HCT116 (cell line): ENCODE results near the gene VWF. TPM values are rescaled to one million over a fixed set of nuclear protein-coding genes. Genes with fewer than 3 reads are reported as not detected.
"Not testable (repeated sequence)": the region's sequence is repeated elsewhere in the genome, so short reads cannot be mapped to it uniquely, and the experiment has no call there.

Experiments
- ATAC-seq: fragments of 200-7000 bp; cut with Tn5 transposase; 2 replicates; pipeline ENCODE4 v1.9.1; 2020; ENCODE audit warnings: mild to moderate bottlenecking, moderate library complexity
- BruUV-seq: library from RNA; stranded (reverse); fragments of 400-500 nt; replicated peaks from 2 replicates; lab custom pipeline; 2021; lab: Mats Ljungman, UMichigan
- CTCF ChIA-PET: fragments of 300-600 bp; sonication (Branson Sonifier 250); formaldehyde crosslinking; loops from one replicate; lab custom pipeline; 2021; ENCODE audit warnings: antibody characterized with exemption; lab: Charles Lee
- POLR2A ChIA-PET: fragments of 300-600, 350-600 bp; sonication (Branson Sonifier 250); formaldehyde crosslinking; loops from one replicate; lab custom pipeline; 2021; ENCODE audit warnings: antibody characterized with exemption; lab: Charles Lee
- RAD21 ChIA-PET, 2 experiments: fragments of 300-600 bp; sonication (Branson Sonifier 250); formaldehyde crosslinking; loops; one replicate each; lab custom pipeline; 2023; ENCODE audit warnings: low total read pairs in 2 of 2; ENCODE audit not compliant: uncharacterized antibody in 2 of 2, unreplicated experiment in 2 of 2, low non-redundant PET in 1 of 2; lab: Charles Lee
- DNase-seq: peaks from one replicate; pipeline ENCODE4 v3.0.0-alpha.2; 2010; ENCODE audit warnings: low read depth, low spot score
- H2AFZ ChIP-seq: fragments of 200-600 bp; shearing (Covaris generic), sonication (generic); 2 replicates; pipeline ENCODE4 v1.6.1; 2017; ENCODE audit warnings: low read depth, mixed run types, mixed read lengths, antibody characterized with exemption, low read length; ENCODE audit not compliant: poor library complexity, severe bottlenecking
- H3K27ac ChIP-seq: 2 replicates; pipeline ENCODE4 v1.5.1; 2012; ENCODE audit warnings: low read depth, low read length
- H3K27me3 ChIP-seq: fragments of 200-600 bp; sonication (generic); 2 replicates; pipeline ENCODE4 v1.6.1; 2016; ENCODE audit warnings: mixed run types, low read length, mixed read lengths; ENCODE audit not compliant: insufficient read depth
- H3K36me3 ChIP-seq, 2 experiments: fragments of 200-500 bp in 1 of 2; fragments of 200-600 bp in 1 of 2; sonication (Bioruptor generic) in 1 of 2; sonication (generic) in 1 of 2; 2 replicates each; pipeline versions ENCODE4 v1.5.1 to v1.6.1; 2014 to 2016; ENCODE audit warnings: low read length in 2 of 2, inconsistent platforms in 1 of 2, mixed read lengths in 1 of 2, mixed run types in 1 of 2; ENCODE audit not compliant: insufficient read depth in 2 of 2, control insufficient read depth in 1 of 2
- H3K4me1 ChIP-seq, 2 experiments: fragments of 200-600 bp in 1 of 2; sonication (generic) in 1 of 2; 2 replicates each; pipeline versions ENCODE4 v1.5.1 to v1.6.1; 2012 to 2017; ENCODE audit warnings: low read length in 2 of 2, inconsistent platforms in 1 of 2, mild to moderate bottlenecking in 1 of 2, mixed read lengths in 1 of 2, mixed run types in 1 of 2, moderate library complexity in 1 of 2; ENCODE audit not compliant: insufficient read depth in 2 of 2, control insufficient read depth in 1 of 2
- H3K4me2 ChIP-seq: fragments of 200-600 bp; sonication (generic); 2 replicates; pipeline ENCODE4 v1.6.1; 2017; ENCODE audit warnings: mixed run types, low read length, mixed read lengths
- H3K4me3 ChIP-seq, 2 experiments: fragments of 200-600 bp in 1 of 2; sonication (generic) in 1 of 2; replicated peaks in 1 of 2; 2 replicates each; pipeline ENCODE4 v1.5.1; 2011 to 2016; ENCODE audit warnings: low read length in 2 of 2, control low read depth in 1 of 2, low read depth in 1 of 2, mild to moderate bottlenecking in 1 of 2, mixed read lengths in 1 of 2, mixed run types in 1 of 2
- H3K79me2 ChIP-seq: fragments of 200-600 bp; sonication (generic); 2 replicates; pipeline ENCODE4 v1.6.1; 2017; ENCODE audit warnings: mild to moderate bottlenecking, mixed run types, low read length, moderate library complexity, mixed read lengths; ENCODE audit not compliant: insufficient read depth
- H3K9ac ChIP-seq: fragments of 200-600 bp; sonication (generic); 2 replicates; pipeline ENCODE4 v1.6.1; 2016; ENCODE audit warnings: low read length, mixed read lengths
- H3K9me2 ChIP-seq: fragments of 200-600 bp; sonication (generic), shearing (Covaris generic); 2 replicates; pipeline ENCODE4 v1.6.1; 2017; ENCODE audit warnings: mixed run types, mild to moderate bottlenecking, moderate library complexity; ENCODE audit not compliant: insufficient read depth
- H3K9me3 ChIP-seq, 2 experiments: fragments of 200-500 bp in 1 of 2; fragments of 200-600 bp in 1 of 2; sonication (Bioruptor generic) in 1 of 2; sonication (generic) in 1 of 2; 2 replicates each; pipeline ENCODE4 v1.6.1; 2014 to 2017; ENCODE audit warnings: low read length in 2 of 2, mixed read lengths in 2 of 2, inconsistent platforms in 1 of 2, low read depth in 1 of 2, mild to moderate bottlenecking in 1 of 2, mixed run types in 1 of 2, moderate library complexity in 1 of 2; ENCODE audit not compliant: control insufficient read depth in 1 of 2, insufficient read depth in 1 of 2
- H4K20me1 ChIP-seq: fragments of 200-600 bp; sonication (generic), shearing (Covaris generic); 2 replicates; pipeline ENCODE4 v1.6.1; 2017; ENCODE audit warnings: mixed run types, mild to moderate bottlenecking, moderate library complexity; ENCODE audit not compliant: insufficient read depth
- POLR2A ChIP-seq: IDR thresholded peaks from 2 replicates; pipeline ENCODE4 v1.7.0; 2011; ENCODE audit warnings: borderline replicate concordance; ENCODE audit not compliant: insufficient read depth, insufficient read length; ENCODE audit errors: extremely low read depth
- ZBTB33 ChIP-seq: IDR thresholded peaks from 2 replicates; pipeline ENCODE4 v1.6.1; 2011; ENCODE audit warnings: mild to moderate bottlenecking, low read length, moderate library complexity; ENCODE audit not compliant: insufficient replicate concordance; ENCODE audit errors: extremely low read depth
- intact Hi-C: fragments of 100-400 bp; cut with micrococcal nuclease; formaldehyde crosslinking; loops from 2 replicates; pipeline ENCODE4 v1.10.0; 2022
- total RNA-seq: library from RNA; stranded (reverse); gene quantifications from one replicate; pipeline ENCODE4 v1.2.1, GENCODE V29; 2021; ENCODE audit not compliant: unreplicated experiment

Gene VWF
- total RNA-seq, 1 experiment from 2014 or later: 0.57 TPM

GRCh38 chr12:6143303-6143675 lies 18.8 kb upstream of the VWF start:
- Histone ChIP-seq H3K4me1 (no peaks in the 10 kb centered on the region), H3K36me3 (no peaks in the 10 kb centered on the region), H3K27ac (no peak overlapping the region), H4K20me1 (no peaks in the 10 kb centered on the region), H3K27me3 (no peaks in the 10 kb centered on the region), H3K9me2 (no peaks in the 10 kb centered on the region), H3K4me2 (no peak overlapping the region), H2AFZ (no peak overlapping the region), H3K79me2 (no peaks in the 10 kb centered on the region), H3K4me3 (no peak overlapping the region), H3K9ac (no peak overlapping the region), H3K9me3 (no peaks in the 10 kb centered on the region)
- intact Hi-C loops: no loop called here
- ATAC-seq: no peak
- ChIA-PET CTCF (no interaction called here), RAD21 (no interaction called here), POLR2A (interaction anchor here (1.0 to 1.2 kb wide), 2 partner anchors 9 to 50 kb away, joined by 3 to 4 read pairs; no protein-coding TSS in a partner anchor)
- TF ChIP-seq POLR2A: peak; percentile 26
- TF ChIP-seq ZBTB33: no peak
- DNase-seq: no peak
- no TSS peak for BruUV-seq

- H3K4me2 ChIP-seq, H3K36me3 ChIP-seq, H3K9me3 ChIP-seq, H3K9ac ChIP-seq, intact Hi-C loops, BruUV-seq, H3K9me2 ChIP-seq, RAD21 ChIA-PET, H2AFZ ChIP-seq, CTCF ChIA-PET, H3K79me2 ChIP-seq, H3K27ac ChIP-seq, DNase-seq, H3K4me3 ChIP-seq, H3K4me1 ChIP-seq, H3K27me3 ChIP-seq, ATAC-seq, H4K20me1 ChIP-seq: not testable (repeated sequence)
- TF ChIP-seq POLR2A: peak; percentile 45
- POLR2A ChIA-PET: interaction anchor here (1.2 kb wide), 1 partner anchor 50 kb away, joined by 4 read pairs; no protein-coding TSS in a partner anchor
Measured at GRCh38 chr12:6142368-6143302, 18.2 kb upstream of the VWF start.

GRCh38 chr12:6141731-6142367 lies 17.4 kb upstream of the VWF start:
- H3K4me1 ChIP-seq, DNase-seq, RAD21 ChIA-PET, H2AFZ ChIP-seq, intact Hi-C loops, H3K9me2 ChIP-seq, H3K79me2 ChIP-seq, H3K27me3 ChIP-seq, POLR2A ChIA-PET, CTCF ChIA-PET, H3K4me2 ChIP-seq, H4K20me1 ChIP-seq, H3K9ac ChIP-seq, H3K4me3 ChIP-seq, BruUV-seq, ATAC-seq, H3K36me3 ChIP-seq, H3K27ac ChIP-seq, H3K9me3 ChIP-seq: not testable (repeated sequence)
